RWPE1 (cell line): ENCODE results near the gene PHPT1.

Source experiments
- CTCF ChIA-PET: fragments of 350-600 bp; sonication (Branson Sonifier 250); formaldehyde crosslinking; extraction: SDS; loops from one replicate; lab custom pipeline; 2021; lab: Yijun Ruan, JAX
- POLR2A ChIA-PET: fragments of 400-600 bp; formaldehyde crosslinking; extraction: SDS; loops from one replicate; lab custom pipeline; 2020; ENCODE audit warnings: antibody characterized with exemption; ENCODE audit not compliant: low non-redundant PET; lab: Yijun Ruan, JAX
- DNase-seq: peaks from one replicate; pipeline ENCODE4 v3.0.0; 2012; ENCODE audit warnings: low spot score
- H3K27ac ChIP-seq: fragments of 450-650 bp; 2 replicates; pipeline ENCODE4 v1.5.1; 2017
- TF ChIP-seq, protein P1 (sequence below): fragments of 450-650 bp; conservative IDR thresholded peaks from 2 replicates; pipeline ENCODE4 v1.5.1; 2017; ENCODE audit warnings: low read depth, mild to moderate bottlenecking

PHPT1 gene

DNA sequence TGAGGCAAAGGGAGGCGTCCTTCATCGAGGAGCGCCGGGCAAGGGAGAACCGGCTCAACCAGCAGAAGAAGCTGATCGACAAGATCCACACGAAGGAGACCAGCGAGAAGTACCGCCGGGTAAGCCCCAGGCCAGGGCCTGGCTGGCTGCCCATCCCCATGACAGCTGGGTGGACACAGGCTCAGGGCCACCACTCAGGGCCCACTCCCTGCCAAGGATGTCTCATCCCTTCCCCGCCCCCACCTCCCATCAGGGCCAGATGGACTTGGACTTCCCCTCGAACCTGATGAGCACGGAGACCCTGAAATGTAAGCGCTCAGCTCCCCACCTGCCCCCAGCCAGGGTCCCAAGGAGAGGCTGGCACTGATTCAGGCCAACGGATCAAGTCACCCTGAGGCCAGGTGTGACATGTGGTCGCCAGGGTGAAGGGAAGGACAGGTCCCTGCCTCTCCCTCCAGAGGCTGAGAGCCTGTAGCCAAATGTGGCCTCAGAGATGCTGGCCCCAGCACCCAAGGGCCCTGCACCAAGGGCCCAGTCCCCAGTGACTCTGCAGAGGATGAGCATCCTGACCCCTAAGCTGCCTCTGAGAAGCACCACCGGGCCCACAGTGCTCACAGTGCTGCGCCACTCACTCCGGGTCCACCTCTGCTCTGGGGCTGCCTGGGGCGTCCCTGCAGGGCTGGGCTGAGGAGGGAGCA is 44.6 kb upstream of the PHPT1 start:
- H3K27ac ChIP-seq, result peak overlapping the region; percentile 91
- TF ChIP-seq, protein P1, sequence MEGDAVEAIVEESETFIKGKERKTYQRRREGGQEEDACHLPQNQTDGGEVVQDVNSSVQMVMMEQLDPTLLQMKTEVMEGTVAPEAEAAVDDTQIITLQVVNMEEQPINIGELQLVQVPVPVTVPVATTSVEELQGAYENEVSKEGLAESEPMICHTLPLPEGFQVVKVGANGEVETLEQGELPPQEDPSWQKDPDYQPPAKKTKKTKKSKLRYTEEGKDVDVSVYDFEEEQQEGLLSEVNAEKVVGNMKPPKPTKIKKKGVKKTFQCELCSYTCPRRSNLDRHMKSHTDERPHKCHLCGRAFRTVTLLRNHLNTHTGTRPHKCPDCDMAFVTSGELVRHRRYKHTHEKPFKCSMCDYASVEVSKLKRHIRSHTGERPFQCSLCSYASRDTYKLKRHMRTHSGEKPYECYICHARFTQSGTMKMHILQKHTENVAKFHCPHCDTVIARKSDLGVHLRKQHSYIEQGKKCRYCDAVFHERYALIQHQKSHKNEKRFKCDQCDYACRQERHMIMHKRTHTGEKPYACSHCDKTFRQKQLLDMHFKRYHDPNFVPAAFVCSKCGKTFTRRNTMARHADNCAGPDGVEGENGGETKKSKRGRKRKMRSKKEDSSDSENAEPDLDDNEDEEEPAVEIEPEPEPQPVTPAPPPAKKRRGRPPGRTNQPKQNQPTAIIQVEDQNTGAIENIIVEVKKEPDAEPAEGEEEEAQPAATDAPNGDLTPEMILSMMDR, result no peak
- POLR2A ChIA-PET, result interaction anchor here (0.6 kb wide), 1 partner anchor 15 kb away, joined by 3 read pairs; no protein-coding TSS in a partner anchor
- CTCF ChIA-PET, result interaction anchor here (0.9 to 3.4 kb wide), 3 partner anchors 12 to 242 kb away, joined by 3 to 16 read pairs (median 4); partner anchors contain the start of gene TMEM141
- no peak for DNase-seq

DNA sequence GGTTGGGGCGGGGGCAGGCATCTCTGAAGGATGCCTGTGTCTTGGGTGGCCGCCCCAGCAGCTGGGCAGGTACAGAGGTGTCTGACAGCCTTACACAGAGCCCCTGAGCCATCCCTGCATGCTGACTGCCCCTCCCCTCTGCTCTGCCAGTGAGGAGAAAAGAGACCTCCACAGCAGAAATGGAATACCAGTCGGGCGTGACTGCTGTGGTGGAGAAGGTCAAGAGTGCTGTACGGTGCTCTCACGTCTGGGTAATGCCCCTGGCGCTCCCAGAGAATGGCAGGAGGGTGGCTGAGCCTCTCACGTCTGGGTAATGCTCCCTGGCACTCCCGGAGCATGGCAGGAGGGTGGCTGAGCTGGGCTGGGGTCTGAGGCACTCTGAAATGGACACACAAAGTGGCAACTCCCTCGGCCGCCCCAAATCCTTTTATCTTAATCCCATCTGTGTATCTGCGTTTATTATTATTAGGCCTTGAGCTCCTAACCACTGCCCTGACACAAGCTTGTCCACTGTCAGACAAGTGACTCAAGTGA is 43.9 kb upstream of the PHPT1 start:
- TF ChIP-seq, protein P1, result no peak
- POLR2A ChIA-PET, result interaction anchor here (0.7 kb wide), 1 partner anchor 27 kb away, joined by 3 read pairs; no protein-coding TSS in a partner anchor
- peak overlapping the region; percentile 91 for H3K27ac ChIP-seq
- CTCF ChIA-PET, result interaction anchor here (1.4 to 3.4 kb wide), 2 partner anchors 10 to 13 kb away, joined by 5 to 16 read pairs; partner anchors contain the start of gene TMEM141
- DNase-seq, result no peak

DNA sequence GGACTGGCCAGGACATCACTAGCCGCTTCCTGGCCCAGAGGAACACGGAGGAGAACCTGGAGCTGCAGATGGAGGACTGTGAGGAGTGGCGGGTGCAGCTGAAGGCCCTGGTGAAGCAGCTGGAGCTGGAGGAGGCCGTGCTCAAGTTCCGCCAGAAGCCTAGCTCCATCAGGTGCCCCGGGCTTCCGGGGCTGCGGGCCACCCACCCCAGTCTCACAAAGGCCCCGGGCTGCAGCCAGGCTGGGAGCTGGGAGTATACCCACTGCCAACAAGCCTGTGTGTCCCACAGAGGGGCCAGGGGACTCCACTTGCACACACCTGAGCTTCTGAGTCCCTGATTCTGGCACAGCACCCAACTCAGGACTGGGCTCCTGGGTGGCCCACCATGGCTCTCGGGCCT is 43.1 kb upstream of the PHPT1 start:
- TF ChIP-seq, protein P1, result no peak

DNA sequence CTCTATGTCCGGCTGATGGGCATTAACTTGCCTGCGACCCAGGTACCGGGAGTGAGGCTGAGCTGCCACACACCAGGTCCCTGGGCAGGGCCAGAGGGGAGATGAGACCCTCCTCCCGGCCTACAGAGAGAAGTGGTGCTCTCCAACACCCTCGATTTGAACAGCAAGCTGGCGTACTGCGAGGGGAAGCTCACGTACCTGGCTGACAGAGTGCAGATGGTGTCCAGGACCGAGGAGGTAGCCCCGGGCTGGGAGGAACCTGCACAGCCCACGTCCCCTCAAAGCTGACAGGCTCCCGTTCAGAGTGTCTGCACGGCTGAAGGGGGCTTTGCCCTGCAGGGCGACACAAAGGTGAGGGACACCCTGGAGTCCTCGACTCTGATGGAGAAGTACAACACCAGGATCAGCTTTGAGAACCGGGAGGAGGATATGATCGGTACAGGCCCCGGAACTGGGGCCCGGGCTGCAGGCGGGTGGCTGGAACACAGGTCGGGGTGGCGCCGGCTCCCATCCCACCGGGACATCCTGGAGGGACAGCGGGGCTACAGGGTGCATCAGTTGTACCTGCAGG is 42.5 kb upstream of the PHPT1 start:
- no peak for DNase-seq
- ChIA-PET CTCF (interaction anchor here (0.6 to 3.4 kb wide), 4 partner anchors 9 to 228 kb away, joined by 3 to 16 read pairs (median 4); partner anchors contain the start of gene TMEM141), POLR2A (interaction anchor here (0.6 to 1.4 kb wide), 2 partner anchors 10 to 14 kb away, joined by 5 to 6 read pairs; no protein-coding TSS in a partner anchor)
- H3K27ac ChIP-seq, result peak overlapping the region; percentile 91
- TF ChIP-seq, protein P1, result no peak

More for the DNA sequence above, 43.1 kb upstream of the PHPT1 start:
- ChIA-PET CTCF (interaction anchor here (1.4 to 3.4 kb wide), 2 partner anchors 9 to 14 kb away, joined by 5 to 16 read pairs; partner anchors contain the start of gene TMEM141), POLR2A (interaction anchor here (0.7 to 1.4 kb wide), 2 partner anchors 14 to 26 kb away, joined by 3 to 5 read pairs; no protein-coding TSS in a partner anchor)
- no peak for DNase-seq
- H3K27ac ChIP-seq, result peak overlapping the region; percentile 91

DNA sequence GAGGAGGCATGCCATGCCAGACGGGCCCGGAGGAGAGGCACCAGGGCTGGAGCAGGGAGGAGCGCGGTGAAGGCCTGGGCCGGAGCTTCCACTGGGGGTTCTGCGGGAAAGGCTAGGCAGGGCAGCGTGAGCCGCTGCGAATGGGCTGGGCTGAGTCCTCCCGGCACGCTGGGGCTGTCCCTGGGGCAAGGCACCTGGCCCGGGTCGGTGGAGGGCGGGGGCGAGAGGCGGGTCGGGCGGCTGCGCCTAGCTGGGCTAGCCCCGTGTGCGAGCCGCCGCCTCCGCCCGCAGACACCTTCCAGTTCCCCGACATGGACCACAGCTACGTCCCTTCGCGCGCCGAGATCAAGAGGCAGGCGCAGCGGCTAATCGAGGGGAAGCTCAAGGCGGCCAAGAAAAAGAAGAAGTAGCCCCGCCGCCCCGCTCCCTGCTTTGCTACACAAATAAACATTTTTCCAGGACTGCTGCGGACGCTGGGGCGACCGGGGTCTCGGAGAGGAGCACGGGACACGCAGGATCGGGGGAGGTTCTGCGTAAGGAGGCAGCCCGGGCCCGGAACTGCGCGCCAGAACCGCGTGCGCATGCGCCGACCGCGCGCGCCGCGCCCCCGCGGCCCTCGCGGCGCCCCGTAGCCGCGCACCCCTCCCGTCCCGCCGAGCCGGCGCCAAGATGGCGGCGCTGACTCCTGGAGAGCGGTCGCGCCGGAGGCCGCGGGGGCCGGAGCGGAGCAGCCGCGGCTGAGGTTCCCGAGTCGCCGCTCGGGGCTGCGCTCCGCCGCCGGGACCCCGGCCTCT is 41.7 kb upstream of the PHPT1 start, which contains the start of gene RABL6:
RABL6 (plus strand) TSS at position 668 of the 794 bp plus-strand sequence. CDS start 249 bp downstream, outside the sequence.
- ChIA-PET CTCF (interaction anchor here (0.6 to 3.4 kb wide), 4 partner anchors 15 to 227 kb away, joined by 3 to 16 read pairs (median 4); partner anchors contain the start of gene TMEM141), POLR2A (interaction anchor here (0.6 to 1.4 kb wide), 3 partner anchors 9 to 15 kb away, joined by 5 to 8 read pairs (median 6); no protein-coding TSS in a partner anchor)
- TF ChIP-seq, protein P1, result no peak
- peak; percentile 97 for DNase-seq
- peak within 1 kb of the TSS; percentile 91 for H3K27ac ChIP-seq
